ENCODE results near the gene AATF.

AATF gene

DNA sequence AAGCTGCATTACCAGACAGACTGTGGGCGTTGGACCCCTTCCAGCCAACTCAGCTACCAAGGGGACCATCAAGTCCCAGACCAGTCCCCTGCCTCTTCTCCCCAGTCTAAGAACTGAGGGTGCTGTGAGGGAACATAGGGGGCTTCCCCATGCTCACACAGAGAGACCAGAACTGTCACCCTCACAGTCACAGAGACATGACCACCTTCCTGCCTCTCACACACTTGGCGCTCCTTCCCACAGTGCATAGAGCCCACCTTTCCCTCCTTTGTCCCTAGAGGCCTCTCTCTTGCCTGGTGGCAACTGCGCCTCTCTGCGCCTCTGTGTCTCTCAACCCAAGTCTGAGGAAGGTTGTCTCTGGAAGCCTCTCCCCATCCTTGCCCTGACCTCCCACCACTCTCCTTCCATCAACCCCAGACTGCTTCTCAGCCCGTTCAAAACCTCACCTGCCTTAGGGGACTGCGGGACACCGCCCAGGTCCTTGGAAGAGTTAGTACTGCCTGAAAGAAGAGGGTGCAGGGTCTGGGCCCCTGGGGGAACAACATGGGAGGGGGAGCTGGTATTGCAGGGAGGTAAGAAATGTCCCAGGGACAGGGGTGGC is 17.6 kb upstream of the AATF start:
- no peak overlapping the region for H2AFZ ChIP-seq (ENCODE audit: low read depth, low read length)
- no peaks in the 10 kb centered on the region for H3K36me3 ChIP-seq (ENCODE audit: control insufficient read depth in 1 of 2, insufficient read depth in 2 of 2, low read depth in 1 of 2, low read length in 2 of 2)
- no peak overlapping the region for H2BK12ac ChIP-seq (ENCODE audit: low read length in 2 of 2)
- H2BK5ac ChIP-seq (ENCODE audit: low read depth, low read length, poor library complexity, severe bottlenecking) = no peak overlapping the region
- no peak overlapping the region for H3K4ac ChIP-seq (ENCODE audit: low read depth in 1 of 2, low read length in 2 of 2)
- H3K9ac ChIP-seq (ENCODE audit: low read length) = no peak overlapping the region
- peaks cover 3% of the 10 kb centered on the region for H3K9me3 ChIP-seq (ENCODE audit: control insufficient read depth, low read length)
- H3K79me1 ChIP-seq (replicated peaks; ENCODE audit: low read length, poor library complexity, severe bottlenecking) = no peaks in the 10 kb centered on the region
- H3K27ac ChIP-seq (ENCODE audit: low read length, poor library complexity, severe bottlenecking) = no peak overlapping the region
- no peak overlapping the region for H4K91ac ChIP-seq (ENCODE audit: low read length)
- H4K8ac ChIP-seq (ENCODE audit: low read length) = no peak overlapping the region
- DNase-seq = no peak
- no peak overlapping the region for H2BK15ac ChIP-seq (ENCODE audit: low read depth, poor library complexity, severe bottlenecking)
- H3K14ac ChIP-seq (ENCODE audit: low read length in 2 of 2) = no peak overlapping the region
- H3K23ac ChIP-seq (ENCODE audit: low read length in 2 of 2) = no peak overlapping the region
- no peak overlapping the region for H2BK120ac ChIP-seq (ENCODE audit: low read depth, low read length)
- 63% methylated on average over 6 of the region's 7 CpGs for WGBS
- no peak overlapping the region for H3K18ac ChIP-seq (ENCODE audit: low read depth in 1 of 2, low read length in 2 of 2)
- H3K4me1 ChIP-seq (ENCODE audit: control insufficient read depth, insufficient read depth, low read depth, low read length) = peaks cover 43% of the 10 kb centered on the region
- H3K27me3 ChIP-seq (ENCODE audit: control insufficient read depth in 1 of 2, insufficient read depth in 1 of 2, low read length in 2 of 2) = peaks cover 73 to 97% of the 10 kb centered on the region in 2 experiments
- no peak overlapping the region for H2AK5ac ChIP-seq (ENCODE audit: low read length, severe bottlenecking)
- H3K4me3 ChIP-seq (ENCODE audit: insufficient read depth in 1 of 2, low read depth in 1 of 2, low read length in 2 of 2) = no peak overlapping the region
- no peak overlapping the region for H3K4me2 ChIP-seq (ENCODE audit: low read length, poor library complexity, severe bottlenecking)

DNA sequence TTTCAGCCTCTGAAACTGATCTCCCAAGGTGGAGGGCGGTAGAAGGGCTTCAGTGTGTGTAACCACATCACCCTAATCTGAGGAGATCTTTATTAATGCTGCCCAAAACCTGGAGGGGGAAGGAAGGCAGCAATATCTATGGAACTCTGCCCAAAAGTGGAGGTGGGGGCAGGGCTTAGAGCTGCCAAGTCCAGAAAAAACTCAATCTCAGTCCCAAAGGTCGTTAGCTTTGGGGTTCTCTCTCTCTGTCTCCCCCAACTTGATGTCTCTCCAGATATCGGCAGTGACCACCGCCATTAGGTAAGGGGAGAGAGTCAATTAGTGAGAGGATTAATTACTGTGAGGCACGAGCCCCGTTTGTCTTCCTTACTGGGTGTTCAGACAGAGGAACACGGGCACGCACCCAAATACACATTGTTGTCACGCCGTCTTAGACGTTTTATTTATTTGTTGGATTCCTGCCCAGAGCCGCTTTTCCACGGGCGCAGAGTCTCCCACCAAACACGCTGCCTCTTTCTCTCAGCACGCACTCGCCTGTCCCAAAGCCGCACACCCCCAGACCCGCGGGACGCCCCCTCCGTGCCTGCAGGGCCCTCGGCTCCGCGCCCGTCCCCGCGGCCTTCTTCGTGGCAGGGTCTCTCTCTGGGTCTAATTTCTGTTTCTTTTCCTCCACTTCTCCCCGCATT is 16.9 kb upstream of the AATF start:
- Histone ChIP-seq H4K91ac (ENCODE audit: low read length) (no peak overlapping the region), H3K27ac (ENCODE audit: low read length, poor library complexity, severe bottlenecking) (no peak overlapping the region), H3K14ac (ENCODE audit: low read length in 2 of 2) (no peak overlapping the region), H2AFZ (ENCODE audit: low read depth, low read length) (no peak overlapping the region), H3K4me3 (ENCODE audit: insufficient read depth in 1 of 2, low read depth in 1 of 2, low read length in 2 of 2) (peak overlapping the region in 1 of 2 experiments; percentile 53), H2AK5ac (ENCODE audit: low read length, severe bottlenecking) (no peak overlapping the region), H3K4ac (ENCODE audit: low read depth in 1 of 2, low read length in 2 of 2) (no peak overlapping the region), H3K9me3 (ENCODE audit: control insufficient read depth, low read length) (peaks cover 3% of the 10 kb centered on the region), H3K27me3 (ENCODE audit: control insufficient read depth in 1 of 2, insufficient read depth in 1 of 2, low read length in 2 of 2) (peaks cover 79 to 99% of the 10 kb centered on the region in 2 experiments), H2BK120ac (ENCODE audit: low read depth, low read length) (no peak overlapping the region), H4K8ac (ENCODE audit: low read length) (no peak overlapping the region), H3K9ac (ENCODE audit: low read length) (no peak overlapping the region), H2BK12ac (ENCODE audit: low read length in 2 of 2) (no peak overlapping the region), H3K23ac (ENCODE audit: low read length in 2 of 2) (no peak overlapping the region), H3K18ac (ENCODE audit: low read depth in 1 of 2, low read length in 2 of 2) (no peak overlapping the region), H2BK5ac (ENCODE audit: low read depth, low read length, poor library complexity, severe bottlenecking) (no peak overlapping the region), H3K4me1 (ENCODE audit: control insufficient read depth, insufficient read depth, low read depth, low read length) (peaks cover 49% of the 10 kb centered on the region), H3K36me3 (ENCODE audit: control insufficient read depth in 1 of 2, insufficient read depth in 2 of 2, low read depth in 1 of 2, low read length in 2 of 2) (no peaks in the 10 kb centered on the region), H2BK15ac (ENCODE audit: low read depth, poor library complexity, severe bottlenecking) (no peak overlapping the region), H3K4me2 (ENCODE audit: low read length, poor library complexity, severe bottlenecking) (peak overlapping the region; percentile 27), H3K79me1 (replicated peaks; ENCODE audit: low read length, poor library complexity, severe bottlenecking) (no peaks in the 10 kb centered on the region)
- no peak for DNase-seq
- WGBS = 37% methylated on average over 27 of the region's 30 CpGs

DNA sequence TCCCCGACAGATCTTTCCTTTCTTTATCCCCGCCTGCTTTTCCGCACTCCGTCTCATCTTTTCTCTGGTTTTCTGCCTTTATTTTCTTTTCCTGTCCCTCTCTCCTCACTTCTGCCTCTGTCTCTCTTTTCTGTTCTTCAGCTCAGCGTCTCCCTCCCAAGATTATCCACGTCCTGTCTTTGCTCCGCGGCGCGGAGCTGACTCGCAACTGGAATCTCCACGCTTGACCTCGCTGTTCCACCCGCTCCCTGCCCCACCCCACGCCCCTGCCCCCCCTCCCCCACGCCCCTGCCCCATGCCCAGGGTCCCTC is 16.4 kb upstream of the AATF start:
- Histone ChIP-seq H3K14ac (ENCODE audit: low read length in 2 of 2) (no peak overlapping the region), H3K4me1 (ENCODE audit: control insufficient read depth, insufficient read depth, low read depth, low read length) (peaks cover 53% of the 10 kb centered on the region), H2AFZ (ENCODE audit: low read depth, low read length) (no peak overlapping the region), H2AK5ac (ENCODE audit: low read length, severe bottlenecking) (no peak overlapping the region), H3K27me3 (ENCODE audit: control insufficient read depth in 1 of 2, insufficient read depth in 1 of 2, low read length in 2 of 2) (peaks cover 84 to 99% of the 10 kb centered on the region in 2 experiments), H3K4me2 (ENCODE audit: low read length, poor library complexity, severe bottlenecking) (peak overlapping the region; percentile 27), H4K8ac (ENCODE audit: low read length) (no peak overlapping the region), H3K9me3 (ENCODE audit: control insufficient read depth, low read length) (peaks cover 3% of the 10 kb centered on the region), H3K36me3 (ENCODE audit: control insufficient read depth in 1 of 2, insufficient read depth in 2 of 2, low read depth in 1 of 2, low read length in 2 of 2) (no peaks in the 10 kb centered on the region), H3K18ac (ENCODE audit: low read depth in 1 of 2, low read length in 2 of 2) (no peak overlapping the region), H3K23ac (ENCODE audit: low read length in 2 of 2) (no peak overlapping the region), H2BK120ac (ENCODE audit: low read depth, low read length) (no peak overlapping the region), H3K9ac (ENCODE audit: low read length) (no peak overlapping the region), H3K79me1 (replicated peaks; ENCODE audit: low read length, poor library complexity, severe bottlenecking) (no peaks in the 10 kb centered on the region), H3K27ac (ENCODE audit: low read length, poor library complexity, severe bottlenecking) (no peak overlapping the region), H2BK15ac (ENCODE audit: low read depth, poor library complexity, severe bottlenecking) (no peak overlapping the region), H4K91ac (ENCODE audit: low read length) (no peak overlapping the region), H2BK5ac (ENCODE audit: low read depth, low read length, poor library complexity, severe bottlenecking) (no peak overlapping the region), H3K4me3 (ENCODE audit: insufficient read depth in 1 of 2, low read depth in 1 of 2, low read length in 2 of 2) (peak overlapping the region in 1 of 2 experiments; percentile 53), H3K4ac (ENCODE audit: low read depth in 1 of 2, low read length in 2 of 2) (no peak overlapping the region), H2BK12ac (ENCODE audit: low read length in 2 of 2) (no peak overlapping the region)
- DNase-seq = no peak
- WGBS = 16% methylated on average over 11 of the region's 16 CpGs

DNA sequence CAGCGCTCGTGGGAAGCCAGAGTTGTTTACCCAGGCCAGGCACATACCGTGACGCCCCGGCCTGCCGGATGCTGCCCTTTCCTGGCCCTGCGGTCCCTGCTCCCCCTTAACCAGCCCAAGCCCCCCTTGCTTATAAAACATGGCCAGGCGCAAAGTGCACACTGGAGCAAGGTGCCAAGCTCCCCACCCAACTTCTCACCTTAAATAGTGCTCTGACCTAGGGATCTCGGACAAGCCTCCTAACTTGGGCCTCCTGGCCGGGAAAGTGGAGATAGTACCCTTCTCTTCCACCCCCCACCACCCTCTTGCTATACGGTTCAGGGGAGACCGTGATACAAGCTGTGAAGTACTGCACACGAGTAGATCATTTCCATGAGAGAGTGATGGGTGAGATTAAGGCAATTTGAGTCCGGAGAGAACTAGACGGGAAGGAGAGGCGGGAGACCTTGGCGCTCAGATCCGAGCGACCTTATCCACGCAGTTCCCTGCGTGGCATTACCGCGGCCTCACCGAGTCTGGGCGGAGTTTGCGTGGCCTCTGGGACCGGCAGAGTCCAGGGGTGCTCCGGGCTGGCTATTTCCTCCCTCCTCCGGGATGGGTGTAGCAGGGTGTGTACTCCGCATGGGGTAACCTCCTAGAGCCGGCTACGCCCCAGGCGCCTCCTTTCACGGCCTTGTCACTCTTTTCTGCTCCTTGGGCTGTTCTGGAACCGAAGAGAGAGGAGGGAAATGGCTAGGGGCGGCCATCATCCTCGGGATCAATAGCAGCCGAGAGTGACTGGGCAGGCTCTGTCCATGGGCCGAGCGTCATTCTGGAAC is 15.9 kb upstream of the AATF start:
- Histone ChIP-seq H3K4me1 (ENCODE audit: control insufficient read depth, insufficient read depth, low read depth, low read length) (peaks cover 57% of the 10 kb centered on the region), H3K9ac (ENCODE audit: low read length) (no peak overlapping the region), H3K27me3 (ENCODE audit: control insufficient read depth in 1 of 2, insufficient read depth in 1 of 2, low read length in 2 of 2) (peaks cover 90 to 99% of the 10 kb centered on the region in 2 experiments), H3K27ac (ENCODE audit: low read length, poor library complexity, severe bottlenecking) (no peak overlapping the region), H2BK12ac (ENCODE audit: low read length in 2 of 2) (no peak overlapping the region), H3K79me1 (replicated peaks; ENCODE audit: low read length, poor library complexity, severe bottlenecking) (no peaks in the 10 kb centered on the region), H2BK15ac (ENCODE audit: low read depth, poor library complexity, severe bottlenecking) (no peak overlapping the region), H4K8ac (ENCODE audit: low read length) (no peak overlapping the region), H3K18ac (ENCODE audit: low read depth in 1 of 2, low read length in 2 of 2) (no peak overlapping the region), H2BK5ac (ENCODE audit: low read depth, low read length, poor library complexity, severe bottlenecking) (no peak overlapping the region), H3K9me3 (ENCODE audit: control insufficient read depth, low read length) (peaks cover 3% of the 10 kb centered on the region), H3K4me2 (ENCODE audit: low read length, poor library complexity, severe bottlenecking) (no peak overlapping the region), H3K4ac (ENCODE audit: low read depth in 1 of 2, low read length in 2 of 2) (no peak overlapping the region), H3K14ac (ENCODE audit: low read length in 2 of 2) (no peak overlapping the region), H3K23ac (ENCODE audit: low read length in 2 of 2) (no peak overlapping the region), H3K36me3 (ENCODE audit: control insufficient read depth in 1 of 2, insufficient read depth in 2 of 2, low read depth in 1 of 2, low read length in 2 of 2) (no peaks in the 10 kb centered on the region), H2BK120ac (ENCODE audit: low read depth, low read length) (no peak overlapping the region), H4K91ac (ENCODE audit: low read length) (no peak overlapping the region), H3K4me3 (ENCODE audit: insufficient read depth in 1 of 2, low read depth in 1 of 2, low read length in 2 of 2) (no peak overlapping the region), H2AK5ac (ENCODE audit: low read length, severe bottlenecking) (no peak overlapping the region), H2AFZ (ENCODE audit: low read depth, low read length) (no peak overlapping the region)
- 22% methylated on average over 40 of the region's 40 CpGs for WGBS
- no peak for DNase-seq

Data from mesenchymal stem cell (in vitro differentiated cells and primary cell).